ENCODE measurements around the gene MICAL3.

MICAL3 gene

GRCh38 chr22:17842386-17842785 is 182.0 kb downstream of the MICAL3 start:
- no peak for TF ChIP-seq ZFX (IDR thresholded peaks at IDR 0.05; ENCODE audit: borderline replicate concordance)
- TF ChIP-seq, protein P1, sequence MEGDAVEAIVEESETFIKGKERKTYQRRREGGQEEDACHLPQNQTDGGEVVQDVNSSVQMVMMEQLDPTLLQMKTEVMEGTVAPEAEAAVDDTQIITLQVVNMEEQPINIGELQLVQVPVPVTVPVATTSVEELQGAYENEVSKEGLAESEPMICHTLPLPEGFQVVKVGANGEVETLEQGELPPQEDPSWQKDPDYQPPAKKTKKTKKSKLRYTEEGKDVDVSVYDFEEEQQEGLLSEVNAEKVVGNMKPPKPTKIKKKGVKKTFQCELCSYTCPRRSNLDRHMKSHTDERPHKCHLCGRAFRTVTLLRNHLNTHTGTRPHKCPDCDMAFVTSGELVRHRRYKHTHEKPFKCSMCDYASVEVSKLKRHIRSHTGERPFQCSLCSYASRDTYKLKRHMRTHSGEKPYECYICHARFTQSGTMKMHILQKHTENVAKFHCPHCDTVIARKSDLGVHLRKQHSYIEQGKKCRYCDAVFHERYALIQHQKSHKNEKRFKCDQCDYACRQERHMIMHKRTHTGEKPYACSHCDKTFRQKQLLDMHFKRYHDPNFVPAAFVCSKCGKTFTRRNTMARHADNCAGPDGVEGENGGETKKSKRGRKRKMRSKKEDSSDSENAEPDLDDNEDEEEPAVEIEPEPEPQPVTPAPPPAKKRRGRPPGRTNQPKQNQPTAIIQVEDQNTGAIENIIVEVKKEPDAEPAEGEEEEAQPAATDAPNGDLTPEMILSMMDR (IDR thresholded peaks at IDR 0.05), result no peak
- H3K27ac ChIP-seq, result no peak overlapping the region

DNA sequence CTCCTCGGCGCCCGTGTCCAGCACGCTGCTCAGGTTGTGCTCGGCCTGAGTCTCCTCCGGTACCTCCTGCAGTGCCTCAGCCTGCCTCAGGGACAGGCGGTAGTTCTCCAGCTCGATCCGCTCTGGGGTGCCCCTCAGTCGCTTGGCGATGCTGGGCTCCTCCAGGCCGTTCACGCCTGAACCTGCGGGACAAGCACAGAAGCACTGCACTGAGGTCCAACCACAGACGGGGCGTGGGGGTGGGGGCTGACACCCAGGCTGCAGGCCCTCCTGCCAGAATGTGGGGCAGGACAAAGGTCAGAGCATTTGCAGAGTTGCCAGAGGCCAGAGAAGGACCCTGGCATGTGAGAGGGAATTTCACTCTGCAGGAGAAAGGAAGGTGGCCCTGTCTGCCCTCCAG is 182.5 kb downstream of the MICAL3 start:
- TF ChIP-seq, protein P1 (IDR thresholded peaks at IDR 0.05), result no peak
- TF ChIP-seq ZFX (IDR thresholded peaks at IDR 0.05; ENCODE audit: borderline replicate concordance), result no peak
- no peak overlapping the region for H3K27ac ChIP-seq

DNA sequence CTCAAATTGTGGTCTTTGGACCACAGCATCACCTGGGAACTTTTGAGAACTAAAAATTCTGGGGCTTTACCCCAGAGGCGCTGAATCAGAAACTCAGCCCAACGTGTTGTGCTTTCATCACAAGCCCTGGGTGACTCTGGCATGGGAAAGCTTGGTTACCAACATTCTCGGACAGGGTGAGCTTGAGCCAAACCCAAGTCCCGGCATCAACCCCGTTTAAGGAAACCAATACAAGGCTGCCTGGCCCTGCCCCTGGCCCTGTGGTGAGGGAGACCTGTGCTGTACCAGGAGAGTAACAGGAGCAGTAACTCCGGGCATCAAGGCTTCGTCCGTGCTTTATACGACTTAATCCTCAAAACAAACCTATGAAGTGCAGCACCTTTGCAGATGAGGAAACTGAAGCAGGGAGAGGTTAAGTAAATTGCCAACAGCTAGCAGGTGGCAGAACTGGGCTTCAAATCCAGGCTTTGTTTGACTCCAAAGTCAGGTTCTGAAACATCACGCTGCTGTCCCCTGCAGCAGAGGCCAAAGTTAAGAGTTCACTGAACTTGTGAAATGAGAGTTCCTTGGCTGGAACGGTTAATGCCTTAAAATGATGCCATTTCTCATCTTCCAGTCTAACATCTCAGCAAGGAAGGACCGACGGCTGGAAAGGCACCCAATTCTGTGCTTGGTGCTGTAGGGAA is 186.0 kb downstream of the MICAL3 start:
- TF ChIP-seq ZFX (IDR thresholded peaks at IDR 0.05; ENCODE audit: borderline replicate concordance), result no peak
- TF ChIP-seq, protein P1 (IDR thresholded peaks at IDR 0.05), result no peak
- H3K27ac ChIP-seq, result no peak overlapping the region

DNA sequence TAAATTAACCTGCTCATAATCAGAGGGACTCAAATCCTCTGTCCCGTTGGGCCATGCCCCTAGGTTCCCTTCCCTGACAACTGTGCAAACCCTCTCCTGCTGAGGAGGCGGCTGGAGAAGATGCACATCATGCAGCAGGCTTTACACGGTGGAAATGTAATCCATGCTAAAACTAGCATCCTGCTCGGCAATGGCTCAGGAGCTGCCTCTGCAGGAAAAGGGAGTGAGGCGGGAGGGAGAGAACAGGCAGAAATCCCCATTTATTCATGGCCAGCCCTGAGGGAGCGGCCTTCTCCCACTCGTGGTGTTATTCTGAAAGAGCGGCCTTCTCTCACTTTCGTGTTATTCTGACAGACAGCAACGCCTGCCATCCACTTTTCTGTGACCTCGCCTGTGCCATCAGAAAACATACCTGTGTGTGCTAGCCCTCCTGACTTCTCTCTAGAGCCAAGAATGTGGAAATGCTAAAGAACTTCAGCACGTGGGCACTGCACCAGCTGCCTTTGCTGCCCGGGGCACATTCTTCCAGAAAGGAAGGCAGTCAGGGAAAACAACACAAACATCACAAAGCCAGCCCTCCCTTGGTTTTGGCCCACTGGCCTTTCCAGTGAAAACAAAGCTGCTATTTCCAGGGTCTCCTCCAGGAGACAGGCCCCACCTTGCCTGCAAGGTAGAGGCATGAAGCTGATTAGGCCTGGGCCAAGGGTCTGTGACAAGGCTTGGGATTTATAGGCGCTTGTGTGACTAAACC is 187.2 kb downstream of the MICAL3 start:
- H3K27ac ChIP-seq, result no peak overlapping the region
- TF ChIP-seq, protein P1 (IDR thresholded peaks at IDR 0.05), result no peak
- no peak for TF ChIP-seq ZFX (IDR thresholded peaks at IDR 0.05; ENCODE audit: borderline replicate concordance)

GRCh38 chr22:17835256-17835655 is 189.1 kb downstream of the MICAL3 start:
- H3K27ac ChIP-seq, result no peak overlapping the region
- TF ChIP-seq, protein P1 (IDR thresholded peaks at IDR 0.05), result no peak
- TF ChIP-seq ZFX (IDR thresholded peaks at IDR 0.05; ENCODE audit: borderline replicate concordance), result no peak

DNA sequence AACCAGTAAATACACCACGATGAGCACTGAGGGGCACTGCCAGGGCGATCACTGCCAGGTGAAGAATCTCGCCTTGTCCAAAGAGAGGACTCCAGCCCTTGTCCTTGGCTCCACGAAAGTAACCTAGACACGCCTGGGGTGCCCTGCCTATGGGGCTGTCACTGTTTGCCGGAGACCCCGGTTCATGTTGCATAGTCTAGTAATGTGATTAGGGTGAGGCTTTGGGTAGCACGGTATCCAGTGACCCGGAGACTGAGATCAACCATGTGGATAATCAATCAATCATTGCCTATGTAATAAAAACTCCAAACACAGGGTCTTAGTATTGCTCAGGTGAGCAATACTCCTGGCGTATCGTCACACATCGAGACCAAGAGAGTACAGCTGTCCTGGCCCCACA is 190.9 kb downstream of the MICAL3 start:
- no peak overlapping the region for H3K27ac ChIP-seq
- TF ChIP-seq ZFX (IDR thresholded peaks at IDR 0.05; ENCODE audit: borderline replicate concordance), result no peak
- TF ChIP-seq, protein P1 (IDR thresholded peaks at IDR 0.05), result no peak

- TF ChIP-seq ZFX (IDR thresholded peaks at IDR 0.05; ENCODE audit: borderline replicate concordance), result no peak
- TF ChIP-seq, protein P1 (IDR thresholded peaks at IDR 0.05), result no peak
- H3K27ac ChIP-seq, result no peak overlapping the region
Measured at GRCh38 chr22:17832665-17833064, 191.7 kb downstream of the MICAL3 start.
